Aorta (tissue), 5 donors: Measurements from ENCODE around the gene CDK9. TPM values are rescaled to one million over a fixed set of nuclear protein-coding genes. Genes with fewer than 3 reads are reported as not detected.
A peak's percentile ranks its signal among the peaks of the same experiment; 100 is the strongest.
"Not testable (repeated sequence)": the region's sequence is repeated elsewhere in the genome, so short reads cannot be mapped to it uniquely, and the experiment has no call there.

Experiments
- ATAC-seq: fragments of 200-7000 bp; cut with Tn5 transposase; one replicate; pipeline ENCODE4 v1.9.1; 2022; ENCODE audit warnings: moderate library complexity; ENCODE audit not compliant: low FRiP score
- DNase-seq, 2 donors: peaks; one replicate each; pipeline ENCODE4 v3.0.0-alpha.2; 2020
- H3K27ac ChIP-seq, 2 donors: one replicate each; pipeline ENCODE4 v1.5.1; 2013; ENCODE audit warnings: low read length in 2 of 2, mild to moderate bottlenecking in 2 of 2, moderate library complexity in 2 of 2, control low read depth in 1 of 2, inconsistent platforms in 1 of 2, low read depth in 1 of 2
- H3K27me3 ChIP-seq, 2 donors: one replicate each; pipeline ENCODE4 v1.6.1; 2013; ENCODE audit warnings: control low read depth in 1 of 2, low read length in 1 of 2, mild to moderate bottlenecking in 1 of 2, moderate library complexity in 1 of 2; ENCODE audit not compliant: insufficient read depth in 2 of 2, control insufficient read depth in 1 of 2
- H3K36me3 ChIP-seq, 2 donors: one replicate each; pipeline ENCODE4 v1.6.1; 2013; ENCODE audit warnings: control low read depth in 1 of 2, low read length in 1 of 2, mild to moderate bottlenecking in 1 of 2; ENCODE audit not compliant: insufficient read depth in 2 of 2, control insufficient read depth in 1 of 2
- H3K4me1 ChIP-seq, 2 donors: one replicate each; pipeline ENCODE4 v1.6.1; 2013; ENCODE audit warnings: low read length in 2 of 2, control low read depth in 1 of 2, mild to moderate bottlenecking in 1 of 2, moderate library complexity in 1 of 2; ENCODE audit not compliant: insufficient read depth in 2 of 2, control insufficient read depth in 1 of 2
- H3K4me3 ChIP-seq, 2 donors: one replicate each; pipeline ENCODE4 v1.5.1; 2013; ENCODE audit warnings: low read length in 2 of 2, control low read depth in 1 of 2, mild to moderate bottlenecking in 1 of 2
- H3K9me3 ChIP-seq: one replicate; pipeline ENCODE4 v1.6.1; 2013; ENCODE audit warnings: mild to moderate bottlenecking, low read length; ENCODE audit not compliant: control insufficient read depth
- WGBS, 2 donors: extraction: QIAGEN DNeasy Blood & Tissue Kit; methylation state at CpG; one replicate each; pipeline ENCODE4 v1.1.7; 2013; 5-methylcytosine and 5-hydroxymethylcytosine counted together
- intact Hi-C, 2 donors: fragments of 100-400 bp; cut with DNase I; formaldehyde crosslinking; loops; one replicate each; pipeline versions ENCODE4 v1.14.2 to v1.15.0; 2022
- polyA plus RNA-seq, 2 donors: library from polyadenylated mRNA; stranded (reverse); fragments of 200-250 nt; gene quantifications; one replicate each; pipeline ENCODE4 v1.2.3, GENCODE V29; 2013
- total RNA-seq, 2 donors: library from RNA; stranded (reverse); fragmentation: NEBNext Ultra II Directional; extraction: Animal tissue kit (Norgen Biotek cat#: 25700); gene quantifications; one replicate each; pipeline ENCODE4 v1.2.1, GENCODE V29; 2021
- donor health status: healthy with polysubstance abuse.
- donor health status: Bipolar disorder and iron deficiency.
- donor health status: DM: no; HTN: no; CAD: no.
- donor health status: DM: no; HTN: no; CAD: no.
- donor health status: DM: yes; HTN: yes; CAD: no.

Gene CDK9
- total and polyA plus RNA-seq, 4 donors: 29.3 to 131 (median 109) TPM

GRCh38 chr9:127756776-127757175 is 29.1 kb upstream of the CDK9 start:
- H3K4me1 ChIP-seq, intact Hi-C loops, H3K27ac ChIP-seq, H3K36me3 ChIP-seq, H3K9me3 ChIP-seq, H3K4me3 ChIP-seq, H3K27me3 ChIP-seq, DNase-seq, ATAC-seq: not testable (repeated sequence)
- WGBS, 2 donors: 78 to 79% methylated on average over 11 of the region's 11 CpGs

DNA sequence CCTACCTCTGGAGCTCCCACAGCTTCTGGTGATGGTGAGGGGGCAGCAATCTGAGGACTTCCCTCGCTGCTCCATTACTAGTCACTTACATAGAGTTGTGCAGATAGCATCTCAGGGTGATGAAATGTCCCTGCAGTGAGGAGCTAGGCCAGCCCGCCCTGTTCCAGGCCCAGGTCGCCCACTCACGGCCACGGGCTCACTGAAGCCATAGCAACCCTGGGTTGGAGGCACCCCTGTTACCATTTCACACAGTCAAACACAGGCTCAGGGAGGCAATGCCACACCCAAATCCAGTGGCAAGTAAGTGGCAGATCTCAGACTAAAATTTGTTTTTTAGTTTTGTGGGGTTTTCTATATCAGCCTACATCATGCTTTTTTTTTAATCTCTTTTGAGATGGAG is 27.0 kb upstream of the CDK9 start:
- WGBS, 2 donors: 83 to 85% methylated on average over 5 of the region's 5 CpGs
- DNase-seq (no peak), ATAC-seq (no peak)
- H3K4me3 ChIP-seq: no peak overlapping the region
- no peaks in the 10 kb centered on the region for H3K27me3 ChIP-seq
- intact Hi-C loops: no loop called here
- no peaks in the 10 kb centered on the region for H3K9me3 ChIP-seq
- H3K27ac ChIP-seq: no peak overlapping the region
- H3K36me3 ChIP-seq: no peaks in the 10 kb centered on the region
- no peaks in the 10 kb centered on the region for H3K4me1 ChIP-seq

DNA sequence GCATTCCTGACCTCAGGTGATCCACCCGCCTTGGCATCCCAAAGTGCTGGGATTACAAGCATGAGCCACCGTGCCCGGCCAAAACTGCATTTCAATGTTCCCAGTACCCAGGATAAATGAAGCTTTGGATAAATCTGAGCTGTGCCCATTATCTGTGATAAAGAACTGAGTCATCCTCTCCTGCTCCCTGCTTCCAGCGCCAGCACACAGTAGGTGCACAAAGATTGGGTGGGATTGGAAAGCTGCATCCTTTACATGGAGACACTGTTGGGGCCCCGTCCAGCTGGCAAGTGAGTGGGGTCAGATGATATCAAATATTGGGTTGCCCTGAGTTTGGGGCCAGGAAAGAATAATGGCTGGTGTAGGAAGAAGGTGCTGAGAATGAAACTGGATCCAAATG is 24.8 kb upstream of the CDK9 start:
- DNase-seq: no peak
- no peak overlapping the region for H3K27ac ChIP-seq
- no peaks in the 10 kb centered on the region for H3K36me3 ChIP-seq
- 87 to 89% methylated on average over 5 of the region's 5 CpGs for WGBS, 2 donors
- no peaks in the 10 kb centered on the region for H3K27me3 ChIP-seq
- no peak overlapping the region for H3K4me3 ChIP-seq
- ATAC-seq: no peak
- H3K9me3 ChIP-seq: no peaks in the 10 kb centered on the region
- no peaks in the 10 kb centered on the region for H3K4me1 ChIP-seq
- intact Hi-C loops: no loop called here

- ATAC-seq (peak; percentile 8), DNase-seq (no peak)
- no peaks in the 10 kb centered on the region for H3K4me1 ChIP-seq
- H3K9me3 ChIP-seq: no peaks in the 10 kb centered on the region
- no peak overlapping the region for H3K27ac ChIP-seq
- no peak overlapping the region for H3K4me3 ChIP-seq
- H3K36me3 ChIP-seq: no peaks in the 10 kb centered on the region
- no peaks in the 10 kb centered on the region for H3K27me3 ChIP-seq
- 67 to 73% methylated on average over 5 of the region's 5 CpGs for WGBS, 2 donors
- intact Hi-C loops: no loop called here
Observed at GRCh38 chr9:127761491-127761956, 24.3 kb upstream of the CDK9 start.

DNA sequence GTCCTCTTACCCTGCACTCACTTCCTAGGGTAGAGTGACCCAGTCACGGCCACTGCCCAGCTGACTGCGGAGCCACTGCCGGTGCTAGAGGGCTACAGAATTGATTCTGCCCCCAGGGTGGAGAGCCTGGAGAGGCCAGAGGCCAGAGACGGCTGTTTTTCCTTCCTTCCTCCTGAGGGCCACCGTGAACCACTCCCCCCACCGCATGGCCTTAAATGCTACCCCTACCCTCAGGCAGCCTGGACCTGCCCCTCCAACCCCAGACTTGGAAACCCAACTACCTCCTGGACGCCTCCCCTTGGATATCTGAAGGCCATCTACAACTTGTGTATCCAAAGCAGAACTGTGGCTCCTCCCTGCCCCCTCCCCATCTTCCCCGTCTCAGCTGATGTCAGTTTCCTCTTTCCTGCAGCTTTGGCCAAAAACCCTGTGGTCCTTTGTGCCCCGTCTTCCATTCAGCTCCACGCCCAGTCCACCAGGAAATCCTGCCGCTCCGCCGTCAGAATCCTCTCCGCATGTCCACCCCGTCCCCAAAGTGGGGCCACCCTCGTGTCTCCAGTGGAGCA is 23.6 kb upstream of the CDK9 start:
- DNase-seq (peak; percentile 76 to 80), ATAC-seq (peak; percentile 57)
- no peak overlapping the region for H3K27ac ChIP-seq
- 58 to 62% methylated on average over 16 of the region's 16 CpGs for WGBS, 2 donors
- no peak overlapping the region for H3K4me3 ChIP-seq
- no peaks in the 10 kb centered on the region for H3K4me1 ChIP-seq
- H3K9me3 ChIP-seq: no peaks in the 10 kb centered on the region
- no peaks in the 10 kb centered on the region for H3K36me3 ChIP-seq
- no peaks in the 10 kb centered on the region for H3K27me3 ChIP-seq
- intact Hi-C loops: no loop called here

DNA sequence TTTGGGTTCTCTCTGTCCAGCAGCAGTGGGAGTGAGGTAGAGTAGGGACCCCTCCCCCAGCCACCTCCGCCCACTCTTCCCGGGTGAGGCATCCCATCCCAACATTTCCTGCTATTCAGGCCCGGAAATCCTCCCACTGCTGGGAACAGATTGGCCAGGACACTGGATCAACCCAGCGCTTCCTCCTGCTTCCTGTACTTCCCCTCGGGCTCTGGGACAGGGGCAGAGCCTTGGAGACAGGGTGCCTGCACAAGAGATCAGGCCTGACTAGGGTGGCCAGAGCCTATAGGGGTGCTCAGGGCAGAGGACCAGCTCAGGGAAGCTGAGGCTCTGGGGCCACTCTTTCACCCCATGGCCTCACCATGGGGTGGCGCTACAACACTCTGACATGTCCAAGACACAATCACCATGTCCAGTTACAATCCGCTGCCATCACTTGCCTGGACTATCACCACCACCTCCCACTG is 21.9 kb upstream of the CDK9 start:
- DNase-seq: peak in 1 of 2 donors; percentile 80
- Histone ChIP-seq H3K36me3 (no peaks in the 10 kb centered on the region), H3K27me3 (no peaks in the 10 kb centered on the region), H3K9me3 (no peaks in the 10 kb centered on the region), H3K27ac (no peak overlapping the region), H3K4me3 (no peak overlapping the region), H3K4me1 (no peaks in the 10 kb centered on the region)
- intact Hi-C loops: no loop called here
- WGBS, 2 donors: 59 to 64% methylated on average over 7 of the region's 7 CpGs
- ATAC-seq: peak; percentile 49

DNA sequence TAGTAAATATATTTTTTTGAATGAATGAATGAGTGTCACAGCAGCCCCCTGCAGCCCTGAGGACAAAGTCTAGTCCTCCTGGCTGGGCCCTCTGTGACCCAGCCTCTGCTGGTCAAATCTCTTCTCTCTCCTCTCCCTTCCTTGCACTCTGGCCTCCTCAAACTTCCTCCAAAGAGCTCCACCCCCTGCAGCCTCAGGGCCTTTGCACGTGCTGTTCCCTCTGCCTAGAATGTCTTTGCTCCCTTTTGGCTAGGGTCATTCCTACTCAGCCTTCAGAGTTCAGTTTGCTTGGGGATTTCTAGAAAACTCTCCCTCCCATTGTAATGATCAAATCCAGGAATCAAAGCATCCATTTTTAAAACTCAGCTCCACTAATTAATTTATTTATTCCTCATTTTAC is 20.4 kb upstream of the CDK9 start:
- Histone ChIP-seq H3K4me3 (no peak overlapping the region), H3K4me1 (no peaks in the 10 kb centered on the region), H3K36me3 (no peaks in the 10 kb centered on the region), H3K27me3 (no peaks in the 10 kb centered on the region), H3K9me3 (no peaks in the 10 kb centered on the region), H3K27ac (no peak overlapping the region)
- WGBS, 2 donors: 92 to 96% methylated on average over 1 of the region's 1 CpG
- DNase-seq: no peak
- ATAC-seq: no peak
- intact Hi-C loops: no loop called here

DNA sequence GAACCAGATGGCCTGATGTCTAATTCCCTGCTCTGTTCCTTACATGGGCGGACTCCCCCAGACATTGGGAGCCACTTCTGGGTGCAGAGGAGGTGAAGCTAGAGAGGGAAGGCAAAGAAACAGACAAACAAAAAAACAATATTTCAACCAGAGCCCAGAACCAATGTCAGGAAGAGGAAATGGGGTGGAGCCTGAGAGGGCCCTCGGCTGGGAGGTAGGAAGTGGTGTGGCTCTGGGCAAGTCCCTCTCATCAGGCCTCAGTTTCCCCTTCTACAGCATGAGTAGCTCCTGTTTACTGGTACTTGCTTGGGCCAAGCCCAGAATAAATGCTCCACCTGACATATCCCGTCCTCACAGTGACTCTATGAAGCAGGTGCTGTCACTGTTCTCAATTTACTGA is 18.4 kb upstream of the CDK9 start:
- Histone ChIP-seq H3K4me1 (no peaks in the 10 kb centered on the region), H3K27me3 (no peaks in the 10 kb centered on the region), H3K9me3 (no peaks in the 10 kb centered on the region), H3K36me3 (no peaks in the 10 kb centered on the region), H3K27ac (no peak overlapping the region), H3K4me3 (no peak overlapping the region)
- ATAC-seq (no peak), DNase-seq (no peak)
- intact Hi-C loops: no loop called here
- WGBS, 2 donors: 82 to 83% methylated on average over 3 of the region's 3 CpGs

DNA sequence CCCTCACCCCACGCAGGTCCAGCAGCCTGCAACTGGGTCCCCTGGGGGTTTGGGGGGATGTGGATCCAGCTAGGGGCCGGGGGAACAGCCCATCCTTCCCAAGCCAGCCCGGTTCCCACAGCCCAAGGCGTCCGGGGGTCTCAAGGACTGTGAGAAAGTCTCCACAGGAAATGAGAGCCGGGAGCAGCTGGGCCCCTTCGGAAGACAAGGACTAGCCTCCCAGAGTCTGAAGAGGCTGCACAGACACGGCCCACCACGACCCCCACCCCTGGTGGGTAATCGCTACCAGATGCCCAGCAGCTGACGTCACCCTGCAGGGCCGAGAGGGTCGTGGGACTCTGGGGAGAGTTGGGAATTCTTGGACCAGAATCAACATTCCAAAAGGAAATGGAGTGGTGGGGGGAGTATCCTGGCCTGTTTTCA is 17.9 kb upstream of the CDK9 start:
- WGBS, 2 donors: 39 to 42% methylated on average over 13 of the region's 13 CpGs
- Histone ChIP-seq H3K27ac (no peak overlapping the region), H3K9me3 (no peaks in the 10 kb centered on the region), H3K36me3 (no peaks in the 10 kb centered on the region), H3K4me1 (no peaks in the 10 kb centered on the region), H3K27me3 (no peaks in the 10 kb centered on the region), H3K4me3 (no peak overlapping the region)
- intact Hi-C loops: no loop called here
- DNase-seq (no peak), ATAC-seq (no peak)
